ENCODE results near the gene CCND3.

DNA sequence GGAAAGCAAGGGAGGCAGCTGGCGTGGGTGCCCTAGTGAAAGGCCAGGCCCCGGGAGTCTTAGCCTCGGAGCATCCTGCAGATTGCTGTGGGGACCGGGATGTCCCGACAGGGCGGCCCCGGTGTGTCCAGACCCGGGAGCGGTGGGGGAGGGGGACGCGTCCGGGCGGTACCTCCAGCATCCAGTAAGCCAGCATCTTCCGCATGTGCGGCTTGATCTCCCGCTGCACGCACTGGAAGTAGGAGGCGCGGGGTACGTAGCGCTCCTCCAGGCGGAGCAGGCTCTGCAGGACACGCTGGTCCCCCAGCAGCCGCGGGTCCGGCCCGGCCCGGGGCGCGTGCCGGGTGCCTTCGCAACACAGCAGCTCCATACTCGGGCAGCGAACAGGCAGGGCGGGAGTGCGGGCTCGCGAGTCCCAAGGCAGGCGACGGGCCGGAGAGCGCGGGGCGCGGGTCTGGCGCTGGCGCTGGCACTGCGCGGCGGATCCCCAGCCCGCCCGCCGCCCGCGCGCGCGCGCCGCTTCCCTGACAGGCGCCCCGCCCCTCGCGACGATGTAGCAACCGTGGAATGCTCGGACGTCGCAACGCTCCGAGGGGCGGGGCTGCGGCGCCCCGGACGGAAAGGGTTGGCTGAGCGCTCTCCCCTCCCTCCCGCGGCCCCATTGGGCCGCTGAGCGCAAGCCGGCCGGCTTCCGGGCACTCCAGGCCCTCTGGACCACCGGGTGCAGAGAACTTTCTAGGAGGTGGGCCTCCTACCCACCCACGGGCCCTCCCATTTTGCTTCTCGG is at the start of gene CCND3:
- TF ChIP-seq, protein P1, sequence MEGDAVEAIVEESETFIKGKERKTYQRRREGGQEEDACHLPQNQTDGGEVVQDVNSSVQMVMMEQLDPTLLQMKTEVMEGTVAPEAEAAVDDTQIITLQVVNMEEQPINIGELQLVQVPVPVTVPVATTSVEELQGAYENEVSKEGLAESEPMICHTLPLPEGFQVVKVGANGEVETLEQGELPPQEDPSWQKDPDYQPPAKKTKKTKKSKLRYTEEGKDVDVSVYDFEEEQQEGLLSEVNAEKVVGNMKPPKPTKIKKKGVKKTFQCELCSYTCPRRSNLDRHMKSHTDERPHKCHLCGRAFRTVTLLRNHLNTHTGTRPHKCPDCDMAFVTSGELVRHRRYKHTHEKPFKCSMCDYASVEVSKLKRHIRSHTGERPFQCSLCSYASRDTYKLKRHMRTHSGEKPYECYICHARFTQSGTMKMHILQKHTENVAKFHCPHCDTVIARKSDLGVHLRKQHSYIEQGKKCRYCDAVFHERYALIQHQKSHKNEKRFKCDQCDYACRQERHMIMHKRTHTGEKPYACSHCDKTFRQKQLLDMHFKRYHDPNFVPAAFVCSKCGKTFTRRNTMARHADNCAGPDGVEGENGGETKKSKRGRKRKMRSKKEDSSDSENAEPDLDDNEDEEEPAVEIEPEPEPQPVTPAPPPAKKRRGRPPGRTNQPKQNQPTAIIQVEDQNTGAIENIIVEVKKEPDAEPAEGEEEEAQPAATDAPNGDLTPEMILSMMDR (IDR thresholded peaks at IDR 0.05; ENCODE audit: insufficient read depth, low read length): no peak
- TF ChIP-seq GABPA (IDR thresholded peaks at IDR 0.05; ENCODE audit: low read depth) (no peak), POLR2AphosphoS5 (IDR thresholded peaks at IDR 0.05; ENCODE audit: low read depth) (peak; percentile 24; the same call in 1 of the 2 replicates), SPI1 (IDR thresholded peaks at IDR 0.05; ENCODE audit: borderline replicate concordance, low read depth) (no peak)
- TF ChIP-seq, protein P2, sequence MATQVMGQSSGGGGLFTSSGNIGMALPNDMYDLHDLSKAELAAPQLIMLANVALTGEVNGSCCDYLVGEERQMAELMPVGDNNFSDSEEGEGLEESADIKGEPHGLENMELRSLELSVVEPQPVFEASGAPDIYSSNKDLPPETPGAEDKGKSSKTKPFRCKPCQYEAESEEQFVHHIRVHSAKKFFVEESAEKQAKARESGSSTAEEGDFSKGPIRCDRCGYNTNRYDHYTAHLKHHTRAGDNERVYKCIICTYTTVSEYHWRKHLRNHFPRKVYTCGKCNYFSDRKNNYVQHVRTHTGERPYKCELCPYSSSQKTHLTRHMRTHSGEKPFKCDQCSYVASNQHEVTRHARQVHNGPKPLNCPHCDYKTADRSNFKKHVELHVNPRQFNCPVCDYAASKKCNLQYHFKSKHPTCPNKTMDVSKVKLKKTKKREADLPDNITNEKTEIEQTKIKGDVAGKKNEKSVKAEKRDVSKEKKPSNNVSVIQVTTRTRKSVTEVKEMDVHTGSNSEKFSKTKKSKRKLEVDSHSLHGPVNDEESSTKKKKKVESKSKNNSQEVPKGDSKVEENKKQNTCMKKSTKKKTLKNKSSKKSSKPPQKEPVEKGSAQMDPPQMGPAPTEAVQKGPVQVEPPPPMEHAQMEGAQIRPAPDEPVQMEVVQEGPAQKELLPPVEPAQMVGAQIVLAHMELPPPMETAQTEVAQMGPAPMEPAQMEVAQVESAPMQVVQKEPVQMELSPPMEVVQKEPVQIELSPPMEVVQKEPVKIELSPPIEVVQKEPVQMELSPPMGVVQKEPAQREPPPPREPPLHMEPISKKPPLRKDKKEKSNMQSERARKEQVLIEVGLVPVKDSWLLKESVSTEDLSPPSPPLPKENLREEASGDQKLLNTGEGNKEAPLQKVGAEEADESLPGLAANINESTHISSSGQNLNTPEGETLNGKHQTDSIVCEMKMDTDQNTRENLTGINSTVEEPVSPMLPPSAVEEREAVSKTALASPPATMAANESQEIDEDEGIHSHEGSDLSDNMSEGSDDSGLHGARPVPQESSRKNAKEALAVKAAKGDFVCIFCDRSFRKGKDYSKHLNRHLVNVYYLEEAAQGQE (IDR thresholded peaks at IDR 0.05; ENCODE audit: insufficient replicate concordance, low read depth): no peak

All from HL-60 (cell line).